HG03135 (cell line): ENCODE results near the gene ORM2.

Experiments used
- ATAC-seq: cut with Tn5 transposase; IDR thresholded peaks from one replicate; pipeline ENCODE4 v1.9.1; 2021; ENCODE audit warnings: mild to moderate bottlenecking, moderate library complexity; ENCODE audit not compliant: unreplicated experiment

ORM2 gene

DNA sequence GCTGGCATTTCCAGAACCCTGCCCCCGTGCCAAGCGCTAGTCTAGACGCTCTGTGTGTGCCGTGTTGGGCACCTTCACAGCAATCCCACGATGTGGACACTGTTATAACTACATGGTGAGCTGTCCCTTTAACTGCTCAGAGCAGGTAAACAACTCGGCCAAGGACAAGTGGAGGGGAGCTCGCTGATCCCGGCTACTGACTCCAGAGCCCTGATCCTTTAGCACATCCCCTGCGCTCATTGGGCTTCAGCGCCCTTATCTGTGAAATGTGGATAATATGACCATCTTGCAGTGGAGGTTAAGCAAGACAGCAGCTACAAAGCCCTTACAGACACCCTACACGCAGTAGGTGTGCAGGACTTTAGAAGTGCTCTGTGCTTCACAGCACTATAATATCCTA, 16.5 kb downstream of the ORM2 start:
- ATAC-seq, result no peak

- ATAC-seq, result no peak
Measured at GRCh38 chr9:114347675-114348074, 18.0 kb downstream of the ORM2 start.

- ATAC-seq, result no peak
Measured at GRCh38 chr9:114348261-114348905, 18.7 kb downstream of the ORM2 start.

DNA sequence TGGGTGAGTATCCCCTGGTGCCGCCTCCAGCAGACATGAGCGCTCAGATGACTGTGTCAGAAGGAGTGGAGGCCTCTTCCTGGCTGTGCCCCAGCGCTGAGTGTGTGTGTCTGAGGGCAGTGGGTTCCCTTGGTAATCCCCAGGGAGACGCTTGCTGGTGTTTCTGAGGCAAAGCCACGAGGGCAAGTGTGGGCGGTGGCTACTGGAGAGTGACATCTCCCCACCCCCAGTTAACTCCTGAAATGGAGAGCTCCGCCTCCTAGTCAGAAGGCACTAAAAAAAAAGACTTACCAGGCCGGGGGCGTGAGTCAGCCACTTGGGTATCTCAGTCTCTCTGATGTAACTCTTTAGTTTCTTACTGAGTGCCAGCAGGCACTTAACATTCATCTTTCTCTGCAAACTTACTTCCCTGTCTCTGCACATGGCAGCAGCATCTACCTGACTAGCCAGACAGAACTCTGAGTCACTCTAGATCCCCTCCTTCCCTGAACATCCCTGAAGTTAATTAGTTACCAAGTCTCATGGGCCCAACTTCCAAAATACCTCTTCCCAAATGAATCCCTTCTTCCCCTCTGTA, 19.3 kb downstream of the ORM2 start:
- ATAC-seq, result peak; percentile 81

DNA sequence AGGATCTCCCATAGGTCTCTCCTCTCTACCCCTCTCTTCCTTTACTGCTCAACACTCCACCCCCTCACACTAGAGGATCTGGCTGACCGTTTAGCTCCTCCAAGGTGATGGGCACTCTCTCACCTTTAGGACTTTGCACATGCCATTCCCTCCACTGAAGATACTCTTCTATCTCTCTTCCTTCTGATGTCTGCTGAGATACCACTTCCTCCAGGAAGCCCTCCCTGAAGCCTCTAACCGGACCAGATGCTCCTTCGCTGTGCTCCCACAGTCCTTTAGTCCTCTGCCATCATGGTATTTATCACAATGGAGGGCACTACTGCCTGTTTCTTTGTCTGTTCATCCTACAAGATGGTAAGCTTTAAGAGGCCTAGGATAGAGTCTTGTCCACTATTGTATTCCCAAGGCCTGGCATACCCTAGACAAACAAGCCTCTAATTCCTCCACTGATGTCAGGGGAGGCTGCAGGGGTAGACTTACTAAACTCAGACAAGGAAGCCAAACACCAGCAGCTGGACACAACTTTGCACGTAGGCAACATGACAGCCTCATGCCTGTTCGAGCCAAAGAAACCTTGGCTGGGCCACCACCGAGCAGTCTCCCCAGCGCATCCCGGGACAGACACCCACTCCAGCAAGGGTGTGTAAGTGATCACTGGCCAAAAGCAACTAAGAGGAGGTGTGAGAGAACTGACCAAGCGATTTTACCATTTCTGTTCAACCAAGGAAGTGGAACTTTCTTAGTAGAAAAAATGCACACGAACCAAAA, 20.2 kb downstream of the ORM2 start:
- no peak for ATAC-seq

GRCh38 chr9:114350636-114351401, 21.1 kb downstream of the ORM2 start:
- ATAC-seq, result no peak

- ATAC-seq, result no peak
Measured at GRCh38 chr9:114351932-114352331, 22.3 kb downstream of the ORM2 start.

GRCh38 chr9:114355821-114356220, 26.2 kb downstream of the ORM2 start:
- no peak for ATAC-seq

DNA sequence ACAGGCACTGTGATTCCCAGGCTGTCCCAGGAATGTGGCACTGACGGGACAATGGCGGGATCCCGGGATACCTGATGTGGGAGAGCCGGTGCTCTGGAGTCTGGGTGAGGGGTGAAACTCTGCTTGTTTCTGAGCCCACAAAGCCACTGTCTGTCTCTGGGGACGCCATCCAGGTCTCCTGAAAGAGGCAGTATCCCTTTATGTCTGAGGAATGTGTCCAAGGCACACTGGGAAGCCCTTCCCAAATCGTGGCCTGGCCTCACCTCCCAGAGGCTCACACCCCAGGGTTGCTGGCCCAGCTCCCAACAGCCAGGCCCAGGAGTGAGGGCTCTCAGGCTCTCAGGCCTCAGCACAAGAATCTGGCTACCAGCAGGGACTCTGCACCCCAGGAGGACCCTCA, 27.1 kb downstream of the ORM2 start:
- no peak for ATAC-seq

- no peak for ATAC-seq
Measured at GRCh38 chr9:114357360-114357759, 27.7 kb downstream of the ORM2 start.

GRCh38 chr9:114357911-114358328, 28.3 kb downstream of the ORM2 start:
- ATAC-seq, result no peak

- no peak for ATAC-seq
Measured at GRCh38 chr9:114359801-114360200, 30.1 kb downstream of the ORM2 start.

DNA sequence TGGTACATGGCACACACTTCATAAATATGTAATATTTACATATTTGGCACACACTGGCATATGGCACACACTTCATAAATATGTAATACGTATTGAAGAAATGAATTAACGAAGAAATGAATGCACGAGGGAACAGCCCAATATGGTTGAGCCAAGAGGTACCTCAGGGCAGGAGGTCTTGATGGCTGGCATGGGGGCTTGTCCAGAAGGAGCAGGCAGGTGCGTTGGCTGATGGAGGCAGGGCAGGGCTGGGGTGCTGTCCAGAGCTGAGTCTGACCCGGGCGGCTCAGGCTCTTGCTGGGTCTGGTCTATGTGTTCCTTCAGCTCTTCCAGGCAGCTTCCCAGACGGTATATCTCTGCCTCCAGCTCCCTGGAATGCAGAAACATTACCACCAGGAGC, 31.9 kb downstream of the ORM2 start:
- ATAC-seq, result no peak

- no peak for ATAC-seq
Measured at GRCh38 chr9:114362394-114362793, 32.7 kb downstream of the ORM2 start.

GRCh38 chr9:114363424-114363823, 33.8 kb downstream of the ORM2 start:
- no peak for ATAC-seq

DNA sequence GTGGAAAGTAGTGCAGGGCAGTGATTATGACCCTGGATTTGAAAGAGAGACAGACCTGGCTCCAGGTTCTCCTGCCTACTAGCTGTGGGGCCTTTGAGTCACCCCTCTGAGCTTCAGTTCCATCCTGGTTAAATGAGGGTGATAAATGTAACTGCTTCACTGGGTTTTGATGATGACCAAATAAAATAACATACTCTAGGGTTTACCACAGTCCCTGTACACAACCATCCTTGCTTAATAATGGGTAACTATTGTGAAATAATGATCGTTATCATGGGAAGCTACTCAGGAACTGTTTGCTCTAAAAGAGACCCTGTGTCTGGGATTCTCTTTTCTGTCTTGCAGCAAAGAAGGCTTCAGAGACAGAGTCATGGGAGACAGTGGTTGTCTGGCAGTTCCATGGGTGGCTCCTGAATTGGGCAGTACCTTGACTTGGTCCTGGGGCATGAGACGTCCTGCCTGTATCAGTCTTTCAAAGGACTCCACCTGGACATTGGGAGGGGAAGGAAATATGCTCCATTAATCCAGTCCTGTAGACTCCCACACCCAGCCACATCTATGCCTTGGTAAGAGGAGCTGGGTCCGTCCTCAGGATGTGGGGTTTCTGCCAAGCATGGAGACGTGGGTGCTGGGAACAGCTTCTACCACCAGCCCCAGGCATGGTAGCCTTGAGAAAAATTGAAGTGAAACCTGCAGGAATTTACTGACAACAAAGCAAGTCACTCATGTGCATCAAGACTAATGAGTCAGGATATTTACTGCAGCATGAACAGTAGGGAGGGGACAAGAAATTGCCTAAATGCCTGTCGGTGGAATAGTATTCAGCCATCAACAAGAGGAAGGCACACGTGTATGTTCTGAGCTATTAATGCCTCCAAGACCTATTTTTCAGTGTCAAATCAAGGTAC, 34.7 kb downstream of the ORM2 start:
- ATAC-seq, result no peak

- no peak for ATAC-seq
Measured at GRCh38 chr9:114365194-114365593, 35.5 kb downstream of the ORM2 start.

DNA sequence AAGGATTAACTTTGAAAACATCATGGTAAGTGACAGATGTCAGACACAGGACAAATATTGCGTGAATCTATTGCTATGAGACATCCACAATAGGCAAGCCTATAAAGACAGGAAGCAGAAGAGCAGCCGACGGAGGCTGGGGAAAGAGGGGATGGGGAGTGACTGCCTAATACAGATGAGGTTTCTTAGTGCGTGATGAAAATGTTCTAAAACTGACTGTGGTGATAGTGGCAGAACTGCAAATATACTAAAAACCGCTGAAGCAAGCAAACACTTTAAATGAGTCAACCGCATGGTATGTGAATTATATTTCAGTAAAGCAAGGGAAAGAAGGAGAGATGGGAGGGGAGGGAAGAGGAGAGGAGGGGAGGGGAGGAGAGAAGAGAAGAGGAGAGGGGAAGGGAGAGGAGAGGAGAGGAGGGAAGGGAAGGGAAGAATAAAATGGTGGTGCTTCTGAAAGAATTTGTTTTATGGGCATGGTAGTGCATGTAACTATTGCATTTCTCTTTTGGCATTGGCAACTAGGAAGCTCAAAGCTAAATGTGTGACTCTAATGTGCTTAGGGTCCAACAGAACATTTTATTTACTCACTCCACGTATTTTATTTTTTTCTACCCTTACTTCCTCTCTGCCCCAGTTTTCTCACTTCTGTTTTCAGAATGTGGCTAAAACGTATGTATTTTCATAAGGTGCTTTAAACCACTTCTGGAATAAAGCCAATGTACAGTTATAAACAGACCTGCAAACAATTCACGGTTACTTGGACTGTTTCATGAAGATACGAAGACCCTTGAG, 36.9 kb downstream of the ORM2 start:
- ATAC-seq, result peak; percentile 45

- ATAC-seq, result no peak
Measured at GRCh38 chr9:114367366-114367765, 37.7 kb downstream of the ORM2 start.
